CD4-positive, alpha-beta memory T cell (primary cell): Measurements from ENCODE around the gene PRSS8. TPM values are rescaled to one million over a fixed set of nuclear protein-coding genes. Genes with fewer than 3 reads are reported as not detected.
"Not testable (repeated sequence)": the region's sequence is repeated elsewhere in the genome, so short reads cannot be mapped to it uniquely, and the experiment has no call there.

ENCODE experiments used
- CTCF ChIA-PET: fragments of 350-600 bp; sonication (Branson Sonifier 250); formaldehyde crosslinking; loops from one replicate; lab custom pipeline; 2021; ENCODE audit warnings: inconsistent platforms; ENCODE audit not compliant: partially characterized antibody; lab: Charles Lee
- POLR2A ChIA-PET: fragments of 350-600 bp; sonication (Branson Sonifier 250); formaldehyde crosslinking; loops from one replicate; lab custom pipeline; 2021; ENCODE audit not compliant: partially characterized antibody; lab: Charles Lee
- DNase-seq, 5 donors: peaks; one replicate each; pipeline versions ENCODE4 v3.0.0 to v3.0.0-alpha.2; 2020 to 2022; ENCODE audit warnings: mixed read lengths in 1 of 5
- H3K27ac ChIP-seq: one replicate; pipeline ENCODE4 v1.7.0; 2013; ENCODE audit warnings: low read depth, low read length
- H3K27me3 ChIP-seq: 2 replicates; pipeline ENCODE4 v1.7.0; 2013; ENCODE audit warnings: mild to moderate bottlenecking, low read length, moderate library complexity; ENCODE audit not compliant: insufficient read depth
- H3K36me3 ChIP-seq: 2 replicates; pipeline ENCODE4 v1.7.0; 2013; ENCODE audit warnings: mild to moderate bottlenecking, low read length, moderate library complexity; ENCODE audit not compliant: insufficient read depth
- H3K4me1 ChIP-seq: 2 replicates; pipeline ENCODE4 v1.7.0; 2013; ENCODE audit warnings: mild to moderate bottlenecking, low read length, moderate library complexity; ENCODE audit not compliant: insufficient read depth
- H3K4me3 ChIP-seq, 2 donors: one replicate each; pipeline ENCODE4 v1.7.0; 2013; ENCODE audit warnings: low read length in 2 of 2, mild to moderate bottlenecking in 1 of 2
- H3K9me3 ChIP-seq, 2 donors: one replicate each; pipeline ENCODE4 v1.7.0; 2013; ENCODE audit warnings: low read length in 2 of 2, control low read depth in 1 of 2; ENCODE audit not compliant: control insufficient read depth in 1 of 2
- H3K27ac Mint-ChIP-seq, 7 donors: one replicate each; pipeline ENCODE4 v1.8.0; 2020 to 2021; ENCODE audit warnings: mixed read lengths in 7 of 7, mild to moderate bottlenecking in 6 of 7, inconsistent platforms in 3 of 7, moderate library complexity in 3 of 7
- H3K27me3 Mint-ChIP-seq, 2 donors: one replicate each; pipeline ENCODE4 v1.8.0; 2020 to 2021; ENCODE audit warnings: mixed read lengths in 2 of 2
- H3K36me3 Mint-ChIP-seq, 2 donors: one replicate each; pipeline ENCODE4 v1.8.0; 2020 to 2021; ENCODE audit warnings: mixed read lengths in 2 of 2, inconsistent platforms in 1 of 2, mild to moderate bottlenecking in 1 of 2
- H3K4me1 Mint-ChIP-seq, 4 donors: one replicate each; pipeline ENCODE4 v1.8.0; 2020 to 2021; ENCODE audit warnings: mixed read lengths in 4 of 4, mild to moderate bottlenecking in 1 of 4
- H3K4me3 Mint-ChIP-seq, 8 donors: one replicate each; pipeline ENCODE4 v1.8.0; 2020 to 2021; ENCODE audit warnings: mixed read lengths in 8 of 8, mild to moderate bottlenecking in 7 of 8, moderate library complexity in 6 of 8, inconsistent platforms in 3 of 8
- H3K9me3 Mint-ChIP-seq, 8 donors: one replicate each; pipeline ENCODE4 v1.8.0; 2020 to 2021; ENCODE audit warnings: mixed read lengths in 8 of 8, mild to moderate bottlenecking in 5 of 8, inconsistent platforms in 3 of 8, moderate library complexity in 1 of 8
- intact Hi-C: fragments of 100-400 bp; cut with micrococcal nuclease; formaldehyde crosslinking; loops from one replicate; pipeline ENCODE4 v1.15.1; 2023
- polyA plus RNA-seq, 2 donors: library from polyadenylated mRNA; unstranded; fragments of 300-500 nt; fragmentation: Illumina TruSeq; gene quantifications; one replicate each; pipeline ENCODE4 v1.2.3, GENCODE V29; 2021
- total RNA-seq, 2 experiments: library from RNA; stranded (reverse); gene quantifications; one replicate each; pipeline ENCODE4 v1.2.3, GENCODE V29; 2021

Gene PRSS8
- total and polyA plus RNA-seq, 4 experiments from 2014 or later, result 0.33 TPM; not detected in 3

- Histone ChIP-seq H3K27ac (no peak overlapping the region), H3K4me3 (peak overlapping the region in 1 of 2 donors; percentile 14), H3K27me3 (no peaks in the 10 kb centered on the region), H3K36me3 (peaks cover 6% of the 10 kb centered on the region), H3K4me1 (peaks cover 20% of the 10 kb centered on the region), H3K9me3 (no peaks in the 10 kb centered on the region)
- Mint-ChIP-seq H3K36me3 (peaks cover 3 to 17% of the 10 kb centered on the region in 2 donors), H3K27ac (peak overlapping the region in 6 of 7 donors; percentile 48 to 94 (median 85)), H3K4me1 (peaks cover 8 to 23% (median 15%) of the 10 kb centered on the region in 4 donors), H3K4me3 (peak overlapping the region; percentile 83 to 90 (median 87)), H3K27me3 (no peaks in the 10 kb centered on the region), H3K9me3 (no peaks in the 10 kb centered on the region)
- DNase-seq, result no peak
- CTCF ChIA-PET, result interaction anchor here (1.1 kb wide), 1 partner anchor 35 kb away, joined by 4 read pairs; no protein-coding TSS in a partner anchor
- intact Hi-C loops, result no loop called here
- POLR2A ChIA-PET, result interaction anchor here (0.5 to 3.0 kb wide), 6 partner anchors 10 to 94 kb away, joined by 3 to 15 read pairs (median 3); partner anchors contain the start of genes FUS, KAT8, ZNF646 and ZNF668
Measured at GRCh38 chr16:31107465-31107867, 28.1 kb downstream of the PRSS8 start.

GRCh38 chr16:31106509-31107464, 28.7 kb downstream of the PRSS8 start:
- Histone ChIP-seq H3K27ac (no peak overlapping the region), H3K4me3 (no peak overlapping the region), H3K36me3 (no peaks in the 10 kb centered on the region), H3K9me3 (no peaks in the 10 kb centered on the region), H3K27me3 (no peaks in the 10 kb centered on the region), H3K4me1 (peaks cover 20% of the 10 kb centered on the region)
- H3K4me1 Mint-ChIP-seq, result peaks cover 8 to 23% (median 15%) of the 10 kb centered on the region in 4 donors
- ChIA-PET CTCF (interaction anchor here (0.7 kb wide), 1 partner anchor 39 kb away, joined by 3 read pairs; no protein-coding TSS in a partner anchor), POLR2A (interaction anchor here (1.4 kb wide), 1 partner anchor 35 kb away, joined by 3 read pairs; no protein-coding TSS in a partner anchor)
- H3K9me3 Mint-ChIP-seq, result peaks cover 0 to 2% (median 0%) of the 10 kb centered on the region in 8 donors
- H3K4me3 Mint-ChIP-seq, result peak overlapping the region; percentile 83 to 90 (median 87)
- no peak overlapping the region for H3K27ac Mint-ChIP-seq
- intact Hi-C loops, result no loop called here
- peaks cover 3 to 15% of the 10 kb centered on the region in 2 donors for H3K36me3 Mint-ChIP-seq
- no peaks in the 10 kb centered on the region for H3K27me3 Mint-ChIP-seq
- DNase-seq, result no peak

- no peaks in the 10 kb centered on the region for H3K36me3 ChIP-seq
- CTCF ChIA-PET, result no interaction called here
- peak; percentile 60 to 70 (median 66) for DNase-seq
- H3K27me3 ChIP-seq, result no peaks in the 10 kb centered on the region
- H3K4me3 Mint-ChIP-seq, result peak overlapping the region in 2 of 8 donors; percentile 44 to 52
- H3K36me3 Mint-ChIP-seq, result peaks cover 0 to 9% of the 10 kb centered on the region in 2 donors
- intact Hi-C loops, result loop anchor here (2.0 kb wide), 1 partner anchor 37 kb away; no protein-coding TSS in a partner anchor
- peak overlapping the region in 4 of 7 donors; percentile 15 to 55 (median 28) for H3K27ac Mint-ChIP-seq
- no peak overlapping the region for H3K27ac ChIP-seq
- H3K9me3 Mint-ChIP-seq, result peaks cover 0 to 2% (median 0%) of the 10 kb centered on the region in 8 donors
- H3K9me3 ChIP-seq, result no peaks in the 10 kb centered on the region
- H3K4me3 ChIP-seq, result no peak overlapping the region
- peaks cover 8 to 23% (median 15%) of the 10 kb centered on the region in 4 donors for H3K4me1 Mint-ChIP-seq
- POLR2A ChIA-PET, result no interaction called here
- no peaks in the 10 kb centered on the region for H3K27me3 Mint-ChIP-seq
- H3K4me1 ChIP-seq, result peaks cover 20% of the 10 kb centered on the region
Measured at GRCh38 chr16:31105677-31106213, 29.8 kb downstream of the PRSS8 start.

GRCh38 chr16:31100876-31101641, 34.5 kb downstream of the PRSS8 start:
- H3K4me3 ChIP-seq, H3K36me3 ChIP-seq, H3K4me1 ChIP-seq, H3K27ac Mint-ChIP-seq, DNase-seq, H3K27me3 ChIP-seq, H3K36me3 Mint-ChIP-seq, intact Hi-C loops, H3K4me3 Mint-ChIP-seq, H3K27ac ChIP-seq, H3K9me3 ChIP-seq, H3K9me3 Mint-ChIP-seq, H3K27me3 Mint-ChIP-seq, H3K4me1 Mint-ChIP-seq: not testable (repeated sequence)
- CTCF ChIA-PET, result interaction anchor here (0.7 to 1.2 kb wide), 5 partner anchors 13 to 342 kb away, joined by 3 to 5 read pairs (median 3); partner anchors contain the start of genes PRSS53 and ZNF843
- POLR2A ChIA-PET, result interaction anchor here (0.7 to 1.4 kb wide), 2 partner anchors 25 to 41 kb away, joined by 3 to 4 read pairs; no protein-coding TSS in a partner anchor

GRCh38 chr16:31099860-31100638, 35.5 kb downstream of the PRSS8 start:
- intact Hi-C loops, result no loop called here
- H3K27me3 Mint-ChIP-seq, result peaks cover 0 to 1% of the 10 kb centered on the region in 2 donors

More at GRCh38 chr16:31099860-31100638, 35.5 kb downstream of the PRSS8 start:
- Mint-ChIP-seq H3K36me3 (peaks cover 0 to 2% of the 10 kb centered on the region in 2 donors), H3K27ac (no peak overlapping the region), H3K9me3 (peaks cover 0 to 2% (median 0%) of the 10 kb centered on the region in 8 donors), H3K4me1 (peaks cover 6 to 15% (median 10%) of the 10 kb centered on the region in 4 donors), H3K4me3 (no peak overlapping the region)
- ChIA-PET POLR2A (interaction anchor here (0.7 to 1.4 kb wide), 2 partner anchors 24 to 42 kb away, joined by 3 to 4 read pairs; no protein-coding TSS in a partner anchor), CTCF (interaction anchor here (1.1 kb wide), 2 partner anchors 15 to 112 kb away, joined by 3 to 4 read pairs; no protein-coding TSS in a partner anchor)
- no peak overlapping the region for H3K27ac ChIP-seq
- no peak overlapping the region for H3K4me3 ChIP-seq
- no peak for DNase-seq
- H3K9me3 ChIP-seq, result no peaks in the 10 kb centered on the region
- H3K4me1 ChIP-seq, result peaks cover 9% of the 10 kb centered on the region
- no peaks in the 10 kb centered on the region for H3K27me3 ChIP-seq
- no peaks in the 10 kb centered on the region for H3K36me3 ChIP-seq
